KMS-11 (cell line): Measurements from ENCODE around the gene TRIM24.

Source experiments
- H2AFZ ChIP-seq: fragments of 200-600 bp; sonication (generic); 2 replicates; pipeline ENCODE4 v1.6.1; 2016; ENCODE audit warnings: antibody characterized with exemption, mixed run types, low read depth
- H3K27ac ChIP-seq: fragments of 200-600 bp; sonication (generic); 2 replicates; pipeline ENCODE4 v1.6.1; 2016; ENCODE audit warnings: mild to moderate bottlenecking, mixed run types
- H3K27me3 ChIP-seq: fragments of 200-600 bp; sonication (generic); 2 replicates; pipeline ENCODE4 v1.6.1; 2017; ENCODE audit warnings: mild to moderate bottlenecking, low read depth, mixed run types, moderate library complexity; ENCODE audit not compliant: insufficient read depth
- H3K36me3 ChIP-seq: fragments of 200-600 bp; sonication (generic); 2 replicates; pipeline ENCODE4 v1.6.1; 2017; ENCODE audit warnings: mild to moderate bottlenecking, mixed run types; ENCODE audit not compliant: insufficient read depth
- H3K4me1 ChIP-seq: fragments of 200-600 bp; sonication (generic); 2 replicates; pipeline ENCODE4 v1.6.1; 2016; ENCODE audit warnings: mild to moderate bottlenecking, low read depth, mixed run types; ENCODE audit not compliant: poor library complexity, severe bottlenecking
- H3K4me2 ChIP-seq: fragments of 200-600 bp; sonication (generic); 2 replicates; pipeline ENCODE4 v1.7.0; 2016; ENCODE audit warnings: mild to moderate bottlenecking, mixed run types
- H3K4me3 ChIP-seq: fragments of 200-600 bp; sonication (generic); IDR thresholded peaks from 2 replicates; pipeline ENCODE4 v1.6.1; 2017; ENCODE audit warnings: low read depth, low read length, mixed read lengths; ENCODE audit not compliant: insufficient read depth
- H3K79me2 ChIP-seq: fragments of 200-600 bp; sonication (generic); 2 replicates; pipeline ENCODE4 v1.6.1; 2016; ENCODE audit warnings: low read depth, mixed run types; ENCODE audit not compliant: insufficient read depth
- H3K9ac ChIP-seq: fragments of 200-600 bp; sonication (generic); 2 replicates; pipeline ENCODE4 v1.6.1; 2016; ENCODE audit warnings: mild to moderate bottlenecking, mixed run types
- H4K20me1 ChIP-seq: fragments of 200-600 bp; sonication (generic); 2 replicates; pipeline ENCODE4 v1.6.1; 2016; ENCODE audit warnings: mild to moderate bottlenecking, mixed run types; ENCODE audit not compliant: insufficient read depth
- TF ChIP-seq, protein P1 (sequence below): fragments of 200-600 bp; sonication (generic); conservative IDR thresholded peaks from 2 replicates; pipeline ENCODE4 v1.6.1; 2017; ENCODE audit warnings: low read depth, mild to moderate bottlenecking, antibody characterized with exemption, low read length, moderate library complexity, mixed read lengths

The TRIM24 gene

DNA sequence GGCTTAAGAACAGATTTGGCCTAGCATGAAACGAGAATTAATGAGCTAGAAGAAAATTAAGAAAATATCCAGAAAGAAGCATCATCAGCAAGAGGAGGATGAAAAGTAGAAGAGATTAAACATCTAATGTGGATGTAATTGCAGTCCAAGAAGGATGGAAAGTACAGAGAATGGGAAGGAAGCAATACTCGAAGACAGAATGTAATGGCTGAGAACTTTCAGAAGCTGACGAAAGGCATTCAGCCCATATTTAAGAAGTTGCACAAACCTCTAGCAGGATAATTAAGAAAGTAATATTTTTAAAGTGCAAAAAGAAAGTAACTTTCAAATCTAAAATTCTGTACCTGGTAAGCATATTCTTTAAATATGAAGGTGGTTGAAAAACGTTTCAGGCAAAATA is 60.7 kb downstream of the TRIM24 start:
- Histone ChIP-seq H3K27me3 (no peaks in the 10 kb centered on the region), H4K20me1 (no peaks in the 10 kb centered on the region), H3K79me2 (no peaks in the 10 kb centered on the region), H3K4me3 (no peak overlapping the region), H3K4me1 (no peaks in the 10 kb centered on the region), H3K4me2 (no peak overlapping the region), H3K27ac (no peak overlapping the region), H2AFZ (no peak overlapping the region), H3K36me3 (peaks cover 4% of the 10 kb centered on the region; the same call in 1 of the 2 replicates), H3K9ac (no peak overlapping the region)
- TF ChIP-seq, protein P1, sequence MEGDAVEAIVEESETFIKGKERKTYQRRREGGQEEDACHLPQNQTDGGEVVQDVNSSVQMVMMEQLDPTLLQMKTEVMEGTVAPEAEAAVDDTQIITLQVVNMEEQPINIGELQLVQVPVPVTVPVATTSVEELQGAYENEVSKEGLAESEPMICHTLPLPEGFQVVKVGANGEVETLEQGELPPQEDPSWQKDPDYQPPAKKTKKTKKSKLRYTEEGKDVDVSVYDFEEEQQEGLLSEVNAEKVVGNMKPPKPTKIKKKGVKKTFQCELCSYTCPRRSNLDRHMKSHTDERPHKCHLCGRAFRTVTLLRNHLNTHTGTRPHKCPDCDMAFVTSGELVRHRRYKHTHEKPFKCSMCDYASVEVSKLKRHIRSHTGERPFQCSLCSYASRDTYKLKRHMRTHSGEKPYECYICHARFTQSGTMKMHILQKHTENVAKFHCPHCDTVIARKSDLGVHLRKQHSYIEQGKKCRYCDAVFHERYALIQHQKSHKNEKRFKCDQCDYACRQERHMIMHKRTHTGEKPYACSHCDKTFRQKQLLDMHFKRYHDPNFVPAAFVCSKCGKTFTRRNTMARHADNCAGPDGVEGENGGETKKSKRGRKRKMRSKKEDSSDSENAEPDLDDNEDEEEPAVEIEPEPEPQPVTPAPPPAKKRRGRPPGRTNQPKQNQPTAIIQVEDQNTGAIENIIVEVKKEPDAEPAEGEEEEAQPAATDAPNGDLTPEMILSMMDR: no peak

DNA sequence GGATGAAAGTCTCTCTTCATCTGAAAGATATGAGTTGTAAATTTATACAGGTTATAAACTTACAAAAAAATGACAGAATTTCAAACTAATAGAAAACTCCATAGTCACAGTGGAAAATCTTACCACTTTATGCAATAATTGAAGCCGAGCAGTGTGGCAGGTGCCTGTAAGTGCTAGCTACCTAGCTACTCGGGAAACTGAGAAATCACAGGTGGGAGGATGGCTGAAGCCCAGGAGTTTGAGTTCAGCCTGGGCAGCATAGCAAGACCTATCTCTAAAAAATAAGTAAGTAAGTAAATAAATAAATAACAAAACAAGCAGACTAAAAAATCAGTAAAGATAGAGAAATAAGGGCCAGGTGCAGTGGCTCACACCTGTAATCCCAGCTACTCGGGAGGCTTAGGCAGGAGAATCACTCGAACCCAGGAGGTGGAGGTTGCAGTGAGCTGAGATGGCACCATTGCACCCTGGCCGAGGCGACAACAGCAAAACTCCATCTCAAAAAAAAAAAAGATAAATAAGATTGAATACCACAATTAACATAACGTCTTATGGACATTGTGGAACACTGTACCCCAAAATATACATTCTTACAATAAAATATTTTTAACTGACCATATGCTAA is 61.9 kb downstream of the TRIM24 start:
- Histone ChIP-seq H3K36me3 (peaks cover 4% of the 10 kb centered on the region; the same call in 1 of the 2 replicates), H3K4me1 (no peaks in the 10 kb centered on the region), H3K27ac (no peak overlapping the region), H4K20me1 (no peaks in the 10 kb centered on the region), H3K27me3 (no peaks in the 10 kb centered on the region), H3K79me2 (no peaks in the 10 kb centered on the region), H3K4me2 (no peak overlapping the region), H2AFZ (no peak overlapping the region), H3K9ac (no peak overlapping the region), H3K4me3 (no peak overlapping the region)
- TF ChIP-seq, protein P1: no peak

DNA sequence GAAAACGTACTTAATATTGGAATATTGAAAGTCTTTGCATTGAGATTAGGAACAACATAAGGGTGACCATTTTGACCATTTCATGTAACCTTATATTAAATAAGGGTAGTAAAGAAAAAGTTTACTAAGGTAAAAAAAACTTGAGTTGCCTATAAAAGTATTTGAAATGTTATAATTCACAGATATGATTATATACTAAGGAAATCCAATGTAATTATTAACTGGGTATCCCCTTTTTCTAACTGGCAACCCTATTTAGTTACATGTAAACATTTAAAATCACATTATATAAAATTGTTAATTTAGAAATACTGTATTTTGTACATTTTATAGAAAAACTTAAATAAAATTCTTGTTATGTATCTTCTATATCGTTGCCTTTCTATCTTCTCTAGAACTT is 64.2 kb downstream of the TRIM24 start:
- H3K4me3 ChIP-seq: no peak overlapping the region
- H4K20me1 ChIP-seq: no peaks in the 10 kb centered on the region; the same call in 1 of the 2 replicates
- peaks cover 4% of the 10 kb centered on the region; the same call in 1 of the 2 replicates for H3K36me3 ChIP-seq
- no peaks in the 10 kb centered on the region for H3K4me1 ChIP-seq
- no peak overlapping the region for H3K27ac ChIP-seq
- no peak overlapping the region for H3K9ac ChIP-seq
- no peaks in the 10 kb centered on the region for H3K27me3 ChIP-seq
- H3K4me2 ChIP-seq: no peak overlapping the region
- TF ChIP-seq, protein P1: no peak
- no peak overlapping the region for H2AFZ ChIP-seq
- no peaks in the 10 kb centered on the region for H3K79me2 ChIP-seq

DNA sequence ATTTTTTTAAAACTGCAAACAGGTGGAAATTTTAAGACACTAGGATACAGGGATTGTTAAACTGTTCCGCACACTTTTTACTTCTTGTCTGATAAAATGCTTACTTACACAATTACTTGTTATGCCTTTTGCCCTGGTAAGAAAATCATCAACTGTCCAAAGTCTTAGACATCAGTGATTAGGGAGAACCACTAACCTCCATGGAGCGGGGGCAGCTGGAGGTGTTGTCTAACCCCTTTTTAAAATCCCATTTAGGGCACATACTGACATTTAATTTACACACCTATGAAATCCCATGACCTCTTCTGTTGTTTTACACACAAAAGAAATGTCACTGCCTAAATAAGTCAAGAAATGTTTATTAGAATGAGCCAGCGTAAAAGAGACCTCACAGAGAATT is 65.7 kb downstream of the TRIM24 start:
- TF ChIP-seq, protein P1: no peak
- no peaks in the 10 kb centered on the region for H3K4me1 ChIP-seq
- H2AFZ ChIP-seq: no peak overlapping the region
- H3K4me3 ChIP-seq: no peak overlapping the region
- no peak overlapping the region for H3K9ac ChIP-seq
- no peaks in the 10 kb centered on the region; the same call in 1 of the 2 replicates for H4K20me1 ChIP-seq
- no peak overlapping the region for H3K27ac ChIP-seq
- H3K79me2 ChIP-seq: no peaks in the 10 kb centered on the region
- no peak overlapping the region for H3K4me2 ChIP-seq
- H3K27me3 ChIP-seq: no peaks in the 10 kb centered on the region
- H3K36me3 ChIP-seq: no peaks in the 10 kb centered on the region; the same call in 1 of the 2 replicates
